ENCODE measurements around the gene NR3C1. TPM values are rescaled to one million over a fixed set of nuclear protein-coding genes. Genes with fewer than 3 reads are reported as not detected.

The NR3C1 gene
- total RNA-seq, 1 experiment from 2014 or later = 31.4 TPM

DNA sequence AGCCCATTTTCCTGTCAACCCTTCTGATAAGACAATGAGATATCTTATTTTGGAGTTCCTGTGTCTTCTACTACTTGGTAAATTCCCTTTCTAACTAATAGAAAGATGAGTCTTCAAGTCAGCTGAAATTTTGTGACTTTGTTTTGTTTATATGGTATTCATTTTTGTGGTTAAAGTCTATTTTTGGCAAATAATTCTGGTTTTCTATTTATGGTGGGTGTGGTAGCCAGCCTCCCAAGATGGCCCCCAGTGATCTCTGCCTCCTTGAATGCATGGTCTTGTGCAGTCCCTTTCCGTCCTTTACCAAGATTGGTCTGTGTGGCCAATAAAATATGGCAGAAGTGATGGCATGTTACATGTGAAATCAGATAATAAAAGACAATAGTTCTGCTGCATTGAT, 91.5 kb downstream of the NR3C1 start:
- TF ChIP-seq, protein P1, sequence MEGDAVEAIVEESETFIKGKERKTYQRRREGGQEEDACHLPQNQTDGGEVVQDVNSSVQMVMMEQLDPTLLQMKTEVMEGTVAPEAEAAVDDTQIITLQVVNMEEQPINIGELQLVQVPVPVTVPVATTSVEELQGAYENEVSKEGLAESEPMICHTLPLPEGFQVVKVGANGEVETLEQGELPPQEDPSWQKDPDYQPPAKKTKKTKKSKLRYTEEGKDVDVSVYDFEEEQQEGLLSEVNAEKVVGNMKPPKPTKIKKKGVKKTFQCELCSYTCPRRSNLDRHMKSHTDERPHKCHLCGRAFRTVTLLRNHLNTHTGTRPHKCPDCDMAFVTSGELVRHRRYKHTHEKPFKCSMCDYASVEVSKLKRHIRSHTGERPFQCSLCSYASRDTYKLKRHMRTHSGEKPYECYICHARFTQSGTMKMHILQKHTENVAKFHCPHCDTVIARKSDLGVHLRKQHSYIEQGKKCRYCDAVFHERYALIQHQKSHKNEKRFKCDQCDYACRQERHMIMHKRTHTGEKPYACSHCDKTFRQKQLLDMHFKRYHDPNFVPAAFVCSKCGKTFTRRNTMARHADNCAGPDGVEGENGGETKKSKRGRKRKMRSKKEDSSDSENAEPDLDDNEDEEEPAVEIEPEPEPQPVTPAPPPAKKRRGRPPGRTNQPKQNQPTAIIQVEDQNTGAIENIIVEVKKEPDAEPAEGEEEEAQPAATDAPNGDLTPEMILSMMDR (conservative IDR thresholded peaks at IDR 0.05) = no peak

More for the DNA sequence above, 91.5 kb downstream of the NR3C1 start:
- no peak overlapping the region for H4K8ac ChIP-seq (replicated peaks; ENCODE audit: insufficient read length, low read depth, low read length)
- no peak overlapping the region for H2BK5ac ChIP-seq (ENCODE audit: insufficient read length, low read length)
- H3K23me2 ChIP-seq (ENCODE audit: insufficient read length, low read depth, low read length, poor library complexity, severe bottlenecking) = no peaks in the 10 kb centered on the region
- no peak overlapping the region for H2BK20ac ChIP-seq (ENCODE audit: low read depth, low read length, poor library complexity, severe bottlenecking)
- H3K4me1 ChIP-seq (ENCODE audit: insufficient read depth, low read length) = no peaks in the 10 kb centered on the region
- no peak overlapping the region for H3K27ac ChIP-seq (ENCODE audit: insufficient read length, low read depth, low read length)
- H3K23ac ChIP-seq (ENCODE audit: insufficient read length, low read depth, low read length) = no peak overlapping the region
- no peak overlapping the region for H2BK12ac ChIP-seq (ENCODE audit: insufficient read length, low read depth, low read length)
- H3K4me1 Mint-ChIP-seq = peaks cover 0 to 4% of the 10 kb centered on the region in 2 experiments; a peak in 2 of 4 replicates
- H3K56ac ChIP-seq (ENCODE audit: insufficient read length, low read depth, low read length) = no peak overlapping the region
- H3K36me3 Mint-ChIP-seq (ENCODE audit: insufficient read depth in 1 of 3, low read depth in 3 of 3) = peaks cover 15 to 22% (median 17%) of the 10 kb centered on the region in 3 experiments; a peak in 5 of 7 replicates
- H2AFZ ChIP-seq (ENCODE audit: low read length) = no peak overlapping the region
- H4K20me1 ChIP-seq (ENCODE audit: control insufficient read depth, insufficient read depth, insufficient read length) = no peaks in the 10 kb centered on the region
- H4K91ac ChIP-seq (ENCODE audit: insufficient read length, low read depth, low read length) = no peak overlapping the region
- no peaks in the 10 kb centered on the region for H3K9me3 ChIP-seq (ENCODE audit: control insufficient read depth, low read depth, low read length)
- no peak overlapping the region for H3K18ac ChIP-seq (ENCODE audit: insufficient read length, low read depth, low read length)
- no peak overlapping the region for H2AK5ac ChIP-seq (ENCODE audit: insufficient read length, low read length)
- H2BK120ac ChIP-seq (ENCODE audit: low read depth, low read length, poor library complexity, severe bottlenecking) = no peak overlapping the region
- H3K9me3 Mint-ChIP-seq = no peaks in the 10 kb centered on the region
- no peak overlapping the region for H3K27ac Mint-ChIP-seq
- H2BK15ac ChIP-seq (ENCODE audit: low read depth, low read length) = no peak overlapping the region
- no peaks in the 10 kb centered on the region for H3K79me2 ChIP-seq (ENCODE audit: insufficient read depth, low read length)
- H4K5ac ChIP-seq (ENCODE audit: insufficient read length, low read depth, low read length) = no peak overlapping the region
- no peaks in the 10 kb centered on the region for H3K79me1 ChIP-seq (ENCODE audit: insufficient read depth, low read depth, low read length, poor library complexity, severe bottlenecking)
- H3K27me3 Mint-ChIP-seq (ENCODE audit: low read depth) = no peaks in the 10 kb centered on the region
- H3K4me3 Mint-ChIP-seq = no peak overlapping the region
- no peak overlapping the region for H3K14ac ChIP-seq (ENCODE audit: insufficient read depth, low read length)
- DNase-seq = no peak
- no peak overlapping the region for H3K4ac ChIP-seq (ENCODE audit: low read depth, low read length)
- no peaks in the 10 kb centered on the region for H3K27me3 ChIP-seq (ENCODE audit: insufficient read depth, low read length)
- no peak overlapping the region for H3K4me2 ChIP-seq (ENCODE audit: insufficient read depth, insufficient read length, low read length)
- no peak overlapping the region for H3T11ph ChIP-seq (ENCODE audit: low read length)
- H3K9ac ChIP-seq (ENCODE audit: extremely low read depth, insufficient read length, low read length) = no peak overlapping the region
- no CpG with 5 or more reads among the region's 1 CpG for WGBS (ENCODE audit: extremely low coverage, insufficient read length, low lambda C conversion rate)

Measured in H9 (cell line).